Subcutaneous abdominal adipose tissue (tissue), 5 donors: ENCODE results near the gene ITPRID2.
A peak's percentile ranks its signal among the peaks of the same experiment; 100 is the strongest.

Experiments
- H3K27ac ChIP-seq: one replicate; pipeline ENCODE4 v1.7.0; 2013; ENCODE audit warnings: low read depth, mild to moderate bottlenecking, inconsistent platforms, low read length, moderate library complexity
- H3K27me3 ChIP-seq, 5 donors: one replicate each; pipeline ENCODE4 v1.7.0; 2013; ENCODE audit warnings: low read length in 5 of 5, inconsistent platforms in 1 of 5; ENCODE audit not compliant: control insufficient read depth in 5 of 5, insufficient read depth in 4 of 5
- H3K36me3 ChIP-seq, 5 donors: one replicate each; pipeline ENCODE4 v1.7.0; 2013; ENCODE audit warnings: low read length in 5 of 5; ENCODE audit not compliant: control insufficient read depth in 5 of 5, insufficient read depth in 5 of 5
- H3K4me1 ChIP-seq, 5 donors: one replicate each; pipeline ENCODE4 v1.7.0; 2013; ENCODE audit warnings: low read length in 5 of 5, mild to moderate bottlenecking in 3 of 5, moderate library complexity in 1 of 5; ENCODE audit not compliant: control insufficient read depth in 5 of 5, insufficient read depth in 5 of 5
- H3K4me3 ChIP-seq, 5 donors: one replicate each; pipeline ENCODE4 v1.7.0; 2013; ENCODE audit warnings: low read length in 5 of 5, low read depth in 1 of 5
- H3K9ac ChIP-seq, 5 donors: one replicate each; pipeline ENCODE4 v1.7.0; 2013; ENCODE audit warnings: low read length in 5 of 5, mild to moderate bottlenecking in 4 of 5, moderate library complexity in 3 of 5
- H3K9me3 ChIP-seq, 5 donors: one replicate each; pipeline ENCODE4 v1.7.0; 2013; ENCODE audit warnings: low read length in 5 of 5; ENCODE audit not compliant: control insufficient read depth in 5 of 5
- donor health status: healthy.
- donor health status: healthy.
- donor health status: healthy.
- donor health status: healthy.
- donor health status: healthy.

ITPRID2 gene

GRCh38 chr2:181943411-181944124 lies 52.0 kb downstream of the ITPRID2 start:
- Histone ChIP-seq H3K36me3 (no peaks in the 10 kb centered on the region), H3K4me1 (no peaks in the 10 kb centered on the region), H3K27me3 (no peaks in the 10 kb centered on the region), H3K9ac (no peak overlapping the region), H3K4me3 (no peak overlapping the region), H3K27ac (no peak overlapping the region), H3K9me3 (no peaks in the 10 kb centered on the region)

- Histone ChIP-seq H3K27ac (no peak overlapping the region), H3K27me3 (no peaks in the 10 kb centered on the region), H3K4me3 (no peak overlapping the region), H3K9me3 (no peaks in the 10 kb centered on the region), H3K4me1 (no peaks in the 10 kb centered on the region), H3K36me3 (no peaks in the 10 kb centered on the region), H3K9ac (no peak overlapping the region)
Measured at GRCh38 chr2:181944164-181944913, 52.8 kb downstream of the ITPRID2 start.

- no peak overlapping the region for H3K27ac ChIP-seq
Measured at GRCh38 chr2:181944914-181945291, 53.4 kb downstream of the ITPRID2 start.

GRCh38 chr2:181946444-181947127 lies 55.1 kb downstream of the ITPRID2 start:
- H3K9me3 ChIP-seq = no peaks in the 10 kb centered on the region
- H3K27ac ChIP-seq = no peak overlapping the region
- H3K36me3 ChIP-seq = no peaks in the 10 kb centered on the region
- H3K4me1 ChIP-seq = no peaks in the 10 kb centered on the region
- no peak overlapping the region for H3K4me3 ChIP-seq
- no peaks in the 10 kb centered on the region for H3K27me3 ChIP-seq
- no peak overlapping the region for H3K9ac ChIP-seq

More at GRCh38 chr2:181944914-181945291, 53.4 kb downstream of the ITPRID2 start:
- Histone ChIP-seq H3K9ac (no peak overlapping the region), H3K9me3 (no peaks in the 10 kb centered on the region), H3K27me3 (no peaks in the 10 kb centered on the region), H3K36me3 (no peaks in the 10 kb centered on the region), H3K4me1 (no peaks in the 10 kb centered on the region), H3K4me3 (no peak overlapping the region)

GRCh38 chr2:181947273-181947672 lies 55.7 kb downstream of the ITPRID2 start:
- Histone ChIP-seq H3K4me3 (no peak overlapping the region), H3K9me3 (no peaks in the 10 kb centered on the region), H3K27me3 (no peaks in the 10 kb centered on the region), H3K4me1 (no peaks in the 10 kb centered on the region), H3K9ac (no peak overlapping the region), H3K36me3 (no peaks in the 10 kb centered on the region), H3K27ac (no peak overlapping the region)

- Histone ChIP-seq H3K4me1 (no peaks in the 10 kb centered on the region), H3K4me3 (no peak overlapping the region), H3K27ac (no peak overlapping the region), H3K36me3 (no peaks in the 10 kb centered on the region), H3K9ac (no peak overlapping the region), H3K27me3 (no peaks in the 10 kb centered on the region), H3K9me3 (no peaks in the 10 kb centered on the region)
Measured at GRCh38 chr2:181948227-181948626, 56.7 kb downstream of the ITPRID2 start.

GRCh38 chr2:181949047-181949446 lies 57.5 kb downstream of the ITPRID2 start:
- Histone ChIP-seq H3K9me3 (no peaks in the 10 kb centered on the region), H3K4me3 (no peak overlapping the region), H3K27me3 (no peaks in the 10 kb centered on the region), H3K36me3 (no peaks in the 10 kb centered on the region), H3K4me1 (peaks cover 0 to 4% (median 0%) of the 10 kb centered on the region in 5 donors), H3K9ac (no peak overlapping the region), H3K27ac (no peak overlapping the region)

- no peak overlapping the region for H3K27ac ChIP-seq
- no peaks in the 10 kb centered on the region for H3K9me3 ChIP-seq
- no peak overlapping the region for H3K9ac ChIP-seq
Measured at GRCh38 chr2:181952404-181953226, 61.1 kb downstream of the ITPRID2 start.

GRCh38 chr2:181953881-181954537 lies 62.5 kb downstream of the ITPRID2 start:
- Histone ChIP-seq H3K36me3 (no peaks in the 10 kb centered on the region), H3K9me3 (no peaks in the 10 kb centered on the region), H3K27ac (no peak overlapping the region), H3K4me3 (peak overlapping the region in 2 of 5 donors; percentile 4 to 42), H3K27me3 (no peaks in the 10 kb centered on the region), H3K9ac (no peak overlapping the region), H3K4me1 (peaks cover 0 to 4% (median 2%) of the 10 kb centered on the region in 5 donors)

More at GRCh38 chr2:181952404-181953226, 61.1 kb downstream of the ITPRID2 start:
- Histone ChIP-seq H3K36me3 (no peaks in the 10 kb centered on the region), H3K4me1 (peaks cover 0 to 4% (median 2%) of the 10 kb centered on the region in 5 donors), H3K27me3 (no peaks in the 10 kb centered on the region), H3K4me3 (no peak overlapping the region)
